ENCODE measurements around the gene EIF3M.

DNA sequence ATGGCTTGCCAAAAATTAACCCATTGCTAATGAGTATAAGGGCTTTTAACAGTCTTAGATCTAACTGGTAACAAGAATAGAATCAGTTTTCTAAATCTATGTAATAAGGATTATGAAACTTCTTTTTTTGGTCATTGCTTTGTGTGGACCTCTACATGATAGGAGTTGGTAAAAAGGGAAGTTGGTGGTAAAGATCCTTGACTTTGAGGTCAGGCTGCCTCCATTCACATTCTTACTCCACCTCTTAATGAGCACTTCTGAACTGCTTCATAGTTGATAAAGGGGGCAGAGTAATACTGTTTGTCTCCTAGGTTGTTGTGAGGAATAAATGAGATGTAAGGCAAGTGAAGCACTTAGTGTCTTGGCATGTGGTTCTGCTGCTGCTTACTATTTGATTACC is 10.6 kb downstream of the EIF3M start:
- TF ChIP-seq, protein P1, sequence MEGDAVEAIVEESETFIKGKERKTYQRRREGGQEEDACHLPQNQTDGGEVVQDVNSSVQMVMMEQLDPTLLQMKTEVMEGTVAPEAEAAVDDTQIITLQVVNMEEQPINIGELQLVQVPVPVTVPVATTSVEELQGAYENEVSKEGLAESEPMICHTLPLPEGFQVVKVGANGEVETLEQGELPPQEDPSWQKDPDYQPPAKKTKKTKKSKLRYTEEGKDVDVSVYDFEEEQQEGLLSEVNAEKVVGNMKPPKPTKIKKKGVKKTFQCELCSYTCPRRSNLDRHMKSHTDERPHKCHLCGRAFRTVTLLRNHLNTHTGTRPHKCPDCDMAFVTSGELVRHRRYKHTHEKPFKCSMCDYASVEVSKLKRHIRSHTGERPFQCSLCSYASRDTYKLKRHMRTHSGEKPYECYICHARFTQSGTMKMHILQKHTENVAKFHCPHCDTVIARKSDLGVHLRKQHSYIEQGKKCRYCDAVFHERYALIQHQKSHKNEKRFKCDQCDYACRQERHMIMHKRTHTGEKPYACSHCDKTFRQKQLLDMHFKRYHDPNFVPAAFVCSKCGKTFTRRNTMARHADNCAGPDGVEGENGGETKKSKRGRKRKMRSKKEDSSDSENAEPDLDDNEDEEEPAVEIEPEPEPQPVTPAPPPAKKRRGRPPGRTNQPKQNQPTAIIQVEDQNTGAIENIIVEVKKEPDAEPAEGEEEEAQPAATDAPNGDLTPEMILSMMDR (IDR thresholded peaks at IDR 0.05) = no peak
- TF ChIP-seq POLR2A (IDR thresholded peaks at IDR 0.05) = no peak
